Measurements from ENCODE around the gene FAM53C.
"Not testable (repeated sequence)": the region's sequence is repeated elsewhere in the genome, so short reads cannot be mapped to it uniquely, and the experiment has no call there.

FAM53C gene

GRCh38 chr5:138337685-138338410, at the start of gene FAM53C:
Gene FAM53C (plus strand): TSS chr5:138338266. CDS start chr5:138341336, 3,070 bp downstream.
- POLR2A ChIA-PET, result interaction anchor here (0.6 to 6.5 kb wide), 12 partner anchors 13 to 1290 kb away, joined by 3 to 166 read pairs (median 3); partner anchors contain the start of genes EGR1, HSPA9 and KDM3B

GRCh38 chr5:138289296-138289695, 48.8 kb upstream of the FAM53C start:
- no peak for DNase-seq (ENCODE audit: extremely low spot score)
- ChIA-PET CTCF (interaction anchor here (1.5 kb wide), 2 partner anchors 49 to 64 kb away, joined by 3 to 5 read pairs; no protein-coding TSS in a partner anchor), POLR2A (no interaction called here)
- no peak for TF ChIP-seq CTCF (IDR thresholded peaks at IDR 0.05; ENCODE audit: control extremely low read depth, extremely low read depth, low read depth, missing control alignments)

More at GRCh38 chr5:138337685-138338410, at the start of gene FAM53C:
- CTCF ChIA-PET, result interaction anchor here (18.9 kb wide), 1 partner anchor 14 kb away, joined by 403 read pairs; the partner anchor contains the start of gene KDM3B
- DNase-seq (ENCODE audit: extremely low spot score), result peak; percentile 91
- peak; percentile 0 for TF ChIP-seq CTCF (IDR thresholded peaks at IDR 0.05; ENCODE audit: control extremely low read depth, extremely low read depth, low read depth, missing control alignments)

GRCh38 chr5:138303372-138303771, 34.7 kb upstream of the FAM53C start:
- CTCF ChIA-PET, result no interaction called here
- no peak for TF ChIP-seq CTCF (IDR thresholded peaks at IDR 0.05; ENCODE audit: control extremely low read depth, extremely low read depth, low read depth, missing control alignments)
- POLR2A ChIA-PET, result no interaction called here
- DNase-seq (ENCODE audit: extremely low spot score), result no peak

GRCh38 chr5:138305797-138306196, 32.3 kb upstream of the FAM53C start:
- CTCF ChIA-PET, result interaction anchor here (0.8 to 1.5 kb wide), 3 partner anchors 10 to 63 kb away, joined by 3 read pairs; no protein-coding TSS in a partner anchor
- POLR2A ChIA-PET, result no interaction called here

GRCh38 chr5:138315751-138316278, 22.3 kb upstream of the FAM53C start:
- no peak for TF ChIP-seq CTCF (IDR thresholded peaks at IDR 0.05; ENCODE audit: control extremely low read depth, extremely low read depth, low read depth, missing control alignments)
- CTCF ChIA-PET, result interaction anchor here (1.3 to 3.4 kb wide), 3 partner anchors 10 to 38 kb away, joined by 3 to 17 read pairs (median 3); partner anchors contain the start of gene KDM3B
- POLR2A ChIA-PET, result no interaction called here
- no peak for DNase-seq (ENCODE audit: extremely low spot score)

More at GRCh38 chr5:138305797-138306196, 32.3 kb upstream of the FAM53C start:
- no peak for DNase-seq (ENCODE audit: extremely low spot score)
- no peak for TF ChIP-seq CTCF (IDR thresholded peaks at IDR 0.05; ENCODE audit: control extremely low read depth, extremely low read depth, low read depth, missing control alignments)

- no peak for TF ChIP-seq CTCF (IDR thresholded peaks at IDR 0.05; ENCODE audit: control extremely low read depth, extremely low read depth, low read depth, missing control alignments)
- DNase-seq (ENCODE audit: extremely low spot score), result no peak
- CTCF ChIA-PET, result interaction anchor here (1.3 to 3.4 kb wide), 3 partner anchors 11 to 37 kb away, joined by 3 to 17 read pairs (median 3); partner anchors contain the start of gene KDM3B
- POLR2A ChIA-PET, result no interaction called here
Observed at GRCh38 chr5:138316355-138316754, 21.7 kb upstream of the FAM53C start.

GRCh38 chr5:138318211-138318610, 19.9 kb upstream of the FAM53C start:
- CTCF ChIA-PET, result interaction anchor here (1.0 kb wide), 1 partner anchor 34 kb away, joined by 3 read pairs; the partner anchor contains the start of gene KDM3B
- POLR2A ChIA-PET; DNase-seq (ENCODE audit: extremely low spot score): not testable (repeated sequence)
